HG03095 (cell line): ENCODE measurements around the gene ANKRD62.

Experiments
- ATAC-seq: cut with Tn5 transposase; IDR thresholded peaks from one replicate; pipeline ENCODE4 v1.9.1; 2021; ENCODE audit warnings: moderate library complexity; ENCODE audit not compliant: unreplicated experiment

The ANKRD62 gene

DNA sequence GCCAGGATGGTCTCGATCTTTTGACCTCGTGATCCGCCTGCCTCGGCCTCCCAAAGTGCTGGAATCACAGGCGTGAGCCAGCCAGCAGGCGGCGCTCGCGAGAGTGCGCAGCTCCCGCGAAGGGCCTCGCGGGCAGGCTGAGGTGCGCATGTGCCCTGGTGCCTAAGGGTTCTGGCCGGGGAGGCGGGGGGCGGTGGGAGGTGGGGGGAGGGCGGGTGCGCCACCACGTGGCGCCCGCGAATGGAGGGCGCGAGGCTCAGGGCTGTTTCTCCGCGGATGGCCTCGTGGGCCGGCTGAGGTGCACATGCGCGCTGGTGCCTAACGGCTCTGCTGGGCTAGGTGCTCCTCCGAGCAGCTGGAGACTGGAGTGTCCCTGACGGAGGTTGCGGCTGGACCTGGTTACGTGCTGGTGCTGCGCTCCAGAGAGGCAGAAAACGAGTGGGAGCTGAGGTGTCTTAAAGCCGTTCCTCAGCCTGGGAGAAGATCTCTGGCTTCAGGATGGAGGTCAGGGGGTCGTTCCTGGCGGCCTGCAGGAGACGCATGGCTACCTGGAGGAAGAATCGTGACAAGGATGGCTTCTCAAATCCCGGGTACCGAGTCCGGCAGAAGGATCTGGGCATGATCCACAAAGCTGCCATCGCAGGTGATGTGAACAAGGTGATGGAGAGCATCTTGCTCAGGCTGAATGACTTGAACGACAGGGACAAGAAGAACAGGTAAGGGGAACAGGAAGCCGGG is at the start of gene ANKRD62:
TSS of gene ANKRD62 (plus strand) at position 324 of the 738 bp plus-strand sequence. CDS start at position 499, 175 bp downstream.
- ATAC-seq = no peak

DNA sequence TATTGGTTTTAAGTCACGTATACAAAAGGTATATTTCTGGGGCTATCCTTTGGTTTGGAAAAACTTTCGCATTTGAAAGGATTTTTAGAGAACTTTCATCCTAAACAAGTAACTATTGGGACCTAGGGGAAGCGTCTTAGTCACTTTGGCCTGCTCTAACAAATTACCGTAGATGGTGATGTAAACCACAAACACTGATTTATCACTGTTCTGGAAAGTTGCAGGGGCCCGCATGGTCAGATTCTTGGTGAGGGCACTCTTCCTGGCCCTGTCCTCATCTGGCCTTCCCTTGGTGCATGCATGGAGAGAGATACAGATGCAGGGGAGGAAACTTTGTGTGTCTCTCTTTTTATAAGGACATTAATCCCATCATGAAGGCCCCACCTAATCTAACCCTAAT is 49.1 kb upstream of the ANKRD62 start:
- no peak for ATAC-seq

DNA sequence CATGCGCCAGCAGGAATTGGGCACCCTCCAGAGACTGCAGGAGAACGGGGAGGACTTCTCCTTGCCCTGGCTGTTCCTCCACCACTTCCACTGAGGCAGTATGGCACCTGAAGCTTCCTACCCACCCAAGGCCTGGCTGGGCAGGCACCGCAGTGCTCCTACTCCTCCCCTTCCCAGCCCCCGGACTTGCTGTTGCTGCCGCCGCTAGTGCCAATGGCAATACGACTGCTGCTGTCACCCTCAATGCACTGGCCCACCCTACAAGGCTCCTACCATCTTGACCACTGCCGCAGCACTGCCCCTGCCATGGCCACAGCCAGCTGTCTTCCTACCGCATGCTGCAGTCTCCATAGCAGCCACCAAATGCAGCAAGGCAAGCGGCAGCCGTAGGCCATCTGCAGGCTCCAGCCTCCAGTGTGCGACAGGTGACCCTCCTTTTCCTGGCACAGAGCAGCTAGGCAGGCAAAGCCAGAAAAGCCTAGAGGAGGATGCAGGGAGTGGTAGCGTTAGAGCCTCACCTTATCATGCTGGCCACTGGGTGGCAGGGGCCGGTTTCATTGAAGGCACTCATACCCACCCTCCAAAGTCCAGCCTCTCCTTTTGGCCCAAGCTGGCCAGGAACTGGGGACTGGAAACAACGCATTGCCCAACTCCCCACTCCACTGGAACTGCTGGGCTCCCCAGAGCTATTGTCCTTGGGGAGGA is 47.4 kb upstream of the ANKRD62 start:
- ATAC-seq = no peak

DNA sequence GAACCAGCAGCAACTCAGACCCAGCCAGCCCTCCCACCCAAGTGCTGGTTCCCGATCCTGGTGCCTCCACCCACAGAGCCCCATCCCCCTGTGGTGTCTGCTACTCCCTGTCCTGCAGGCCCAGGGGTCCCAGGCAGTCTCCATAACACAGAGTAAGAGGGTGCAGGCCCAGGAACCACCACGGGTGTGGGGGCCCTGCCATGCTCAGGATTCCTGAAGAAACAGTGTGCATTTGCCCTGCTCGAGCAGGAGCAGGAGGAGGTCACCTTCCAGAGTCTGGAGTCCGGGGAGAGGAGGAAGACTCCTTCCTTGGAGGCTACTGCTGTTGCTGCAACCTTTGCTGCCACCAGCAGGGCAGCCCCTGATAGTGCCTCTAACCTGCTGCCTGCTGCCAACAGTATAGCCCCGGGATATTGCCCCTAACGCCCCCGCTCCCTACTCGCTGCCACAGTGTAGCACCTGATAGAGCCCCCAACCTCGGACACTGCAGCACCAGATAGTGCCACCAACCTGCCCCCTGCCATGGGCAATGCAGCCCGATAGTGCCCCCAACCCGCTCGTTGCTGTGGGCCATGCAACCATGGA is 46.8 kb upstream of the ANKRD62 start:
- no peak for ATAC-seq

DNA sequence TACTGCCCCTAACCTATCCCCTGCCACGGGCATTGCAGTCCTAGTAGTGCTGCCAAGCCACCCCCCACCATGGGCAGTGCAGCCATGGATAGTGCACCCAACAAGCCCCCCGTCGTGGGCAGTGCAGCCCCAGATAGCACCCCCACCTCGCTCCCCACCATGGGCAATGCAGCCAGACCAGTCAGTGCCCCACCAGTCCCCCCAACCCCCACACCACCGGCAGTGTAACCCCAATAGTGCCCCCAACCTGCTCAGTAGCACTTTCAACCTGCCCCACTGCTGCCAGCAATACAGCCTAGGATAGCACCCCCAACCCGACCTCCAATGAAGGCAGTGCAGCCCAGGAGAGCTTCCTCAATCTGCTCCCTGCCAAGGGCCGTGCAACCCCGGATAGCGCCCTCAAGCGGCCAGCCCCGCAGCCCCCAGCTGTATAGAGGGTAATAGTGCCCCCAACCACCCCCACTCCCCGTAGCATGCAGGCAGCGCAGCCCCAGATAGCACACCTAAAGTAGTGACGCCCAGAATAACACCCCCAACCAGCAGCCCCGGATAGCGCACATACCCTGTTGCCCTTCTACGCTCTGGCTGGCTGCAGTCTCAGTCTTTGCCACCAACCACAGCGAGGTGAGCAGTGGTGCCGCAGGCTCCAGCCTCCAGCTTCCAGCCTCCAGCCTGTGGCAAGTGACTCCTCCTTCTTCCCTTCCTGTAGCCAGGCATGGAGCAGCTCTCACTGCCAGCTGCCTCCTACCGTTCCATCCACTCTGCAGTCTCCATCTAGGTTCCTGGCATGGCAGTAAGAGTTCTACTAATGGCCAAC is 45.4 kb upstream of the ANKRD62 start:
- no peak for ATAC-seq

DNA sequence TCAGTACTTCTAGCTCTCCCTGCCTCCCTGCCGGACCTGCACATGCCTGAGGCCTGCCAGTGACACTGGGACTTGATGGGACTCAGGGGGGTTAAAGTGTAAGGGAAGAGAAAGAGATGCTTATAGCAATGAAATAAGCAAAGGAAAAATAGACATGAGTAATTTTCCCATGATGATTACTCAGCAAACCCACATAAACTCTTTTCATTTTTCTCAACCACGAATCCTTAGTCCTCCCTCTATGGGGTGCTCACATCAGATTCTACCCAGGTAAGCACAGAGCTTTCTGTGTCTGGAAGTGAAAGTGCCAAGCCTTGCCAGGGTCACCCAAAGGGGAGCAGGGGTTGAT is 44.8 kb upstream of the ANKRD62 start:
- no peak for ATAC-seq

DNA sequence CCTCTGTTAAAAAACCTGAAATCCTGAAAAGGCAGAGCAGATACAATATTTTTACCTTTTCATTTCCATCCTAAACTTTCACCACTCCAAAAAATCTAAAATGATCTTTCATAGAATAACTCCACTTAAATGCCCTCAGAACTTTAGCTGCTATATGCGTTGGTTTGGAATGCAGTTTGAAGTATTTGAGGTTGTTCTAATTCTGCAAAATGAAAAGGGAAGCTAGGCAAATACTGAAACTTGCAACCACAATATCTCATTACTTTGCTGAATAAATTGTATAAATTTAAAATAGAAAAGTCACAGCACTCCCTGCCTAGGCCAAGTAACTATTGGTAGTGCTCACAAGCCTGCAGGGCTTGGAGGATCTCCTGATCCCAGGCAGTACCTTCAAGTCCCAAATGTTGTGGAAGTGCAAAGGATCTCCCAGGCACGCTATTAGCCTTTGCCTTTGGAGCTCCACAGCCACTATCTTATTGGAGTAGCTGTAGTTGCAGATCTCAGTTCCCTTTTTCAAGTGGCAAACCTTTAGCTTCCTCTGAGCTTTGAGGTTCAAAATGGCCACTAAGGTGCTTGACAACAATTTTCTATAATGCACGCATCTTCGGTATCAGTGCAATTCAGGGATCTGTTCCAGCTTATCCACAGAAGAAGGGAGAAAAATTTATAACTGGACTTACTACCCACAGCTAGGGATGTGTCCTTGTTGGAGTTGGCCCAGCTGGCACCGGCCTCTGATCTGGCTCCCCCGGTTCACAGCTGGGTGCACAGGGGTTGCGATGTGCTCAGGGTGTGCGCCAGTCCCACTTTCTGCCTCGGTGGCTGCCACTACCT is 43.4 kb upstream of the ANKRD62 start:
- peak; percentile 89 for ATAC-seq

DNA sequence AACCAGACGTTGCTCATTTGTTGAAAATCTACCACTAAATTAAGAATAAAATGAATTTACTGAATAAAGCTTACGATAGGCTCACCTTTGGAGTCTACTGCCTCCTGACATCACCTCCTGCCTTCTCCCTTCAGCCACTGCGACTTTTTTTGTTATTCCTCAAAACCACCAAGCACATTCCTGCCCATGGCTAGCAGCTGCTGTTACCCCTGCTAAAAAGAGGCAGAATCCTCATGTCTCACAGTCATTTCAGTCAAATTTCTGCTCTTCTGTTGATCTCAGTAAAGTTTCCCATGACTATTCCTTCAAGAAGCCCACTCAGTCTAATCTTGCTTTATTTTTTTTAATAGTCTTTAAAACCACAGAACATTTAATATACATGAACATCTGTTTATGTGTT is 40.8 kb upstream of the ANKRD62 start:
- no peak for ATAC-seq

DNA sequence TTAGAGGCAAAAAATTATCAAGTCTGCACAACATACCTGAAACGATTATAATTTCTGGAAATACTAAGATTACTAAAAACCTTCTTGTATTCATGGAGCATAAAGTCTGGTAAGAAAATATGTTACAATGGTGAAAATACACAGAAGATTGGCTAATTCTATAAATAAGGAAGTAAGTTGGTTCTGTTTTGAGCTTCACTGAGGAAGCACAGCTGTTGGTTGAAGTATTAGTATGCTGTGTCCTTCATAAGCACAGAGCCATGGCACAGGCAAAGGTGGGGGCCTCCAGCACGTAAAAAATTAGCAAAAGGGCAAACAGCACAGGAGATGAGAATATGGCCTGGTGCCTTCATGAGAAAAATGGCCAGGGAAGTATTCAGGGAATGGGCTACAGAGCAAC is 40.4 kb upstream of the ANKRD62 start:
- peak; percentile 40 for ATAC-seq

DNA sequence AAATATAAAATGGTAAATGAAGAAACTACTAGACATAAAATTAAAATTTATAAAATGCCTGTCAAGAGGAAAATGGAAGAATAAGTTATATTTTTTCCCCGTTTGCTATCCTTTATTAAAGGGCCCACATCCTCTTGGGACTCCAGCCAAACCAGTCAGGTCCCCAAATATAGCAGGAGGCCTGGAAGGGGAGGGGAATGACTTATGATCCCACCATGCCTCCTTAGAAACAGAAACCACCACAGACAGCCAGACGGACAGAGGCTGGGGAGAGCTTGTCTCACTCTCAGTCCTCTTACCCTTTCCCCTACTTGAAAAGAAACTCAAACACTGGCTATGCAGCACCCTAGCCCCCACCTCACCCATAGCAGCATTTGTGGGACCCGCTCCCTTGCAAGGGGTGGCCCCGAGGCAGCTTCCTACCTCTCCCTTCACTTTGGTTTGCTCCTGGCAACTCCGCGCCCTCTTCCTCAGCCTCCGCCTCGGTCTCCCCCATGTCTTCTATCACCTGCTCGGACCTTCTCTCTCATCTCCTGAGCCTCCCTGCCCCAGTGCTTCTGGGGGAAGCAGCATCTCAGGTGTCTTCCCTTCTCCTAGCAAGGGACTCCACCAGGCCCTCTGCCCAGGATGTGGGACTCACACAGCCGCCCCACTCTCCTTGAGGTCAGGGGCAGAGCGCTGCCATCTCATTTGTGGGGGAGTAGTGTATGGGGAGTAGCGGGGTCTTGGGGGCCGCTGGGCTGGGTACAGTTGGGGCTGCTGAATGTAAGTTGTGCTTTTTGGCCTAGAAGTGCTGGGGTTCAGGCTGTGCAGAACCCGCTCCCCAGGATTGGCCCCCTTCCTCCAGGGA is 37.4 kb upstream of the ANKRD62 start:
- no peak for ATAC-seq

DNA sequence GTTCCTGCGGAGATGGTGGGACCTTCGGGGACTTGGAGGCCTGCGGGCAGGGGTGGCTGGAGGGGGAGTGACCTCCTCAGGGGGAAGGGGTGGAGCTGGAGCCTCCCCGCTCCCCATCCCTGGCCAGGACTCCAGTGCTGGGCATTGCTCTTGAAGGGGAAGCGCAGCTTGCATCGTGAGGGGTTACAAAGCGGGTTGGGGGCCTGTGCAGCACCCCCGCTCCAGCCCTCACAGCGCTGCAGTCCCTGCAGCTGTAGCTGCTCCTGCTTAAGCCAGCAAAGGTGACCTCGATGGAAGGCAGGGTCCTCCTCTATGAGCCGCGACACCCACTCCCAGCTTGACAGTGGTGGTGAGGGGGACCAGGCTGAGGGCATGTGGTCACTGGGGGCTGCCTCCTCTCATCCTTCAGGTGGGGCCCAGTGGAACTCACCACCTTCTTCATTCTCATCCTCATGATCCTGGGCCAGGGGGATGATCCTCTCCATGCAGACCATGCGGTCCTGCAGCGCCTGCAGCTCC is 36.7 kb upstream of the ANKRD62 start:
- no peak for ATAC-seq

DNA sequence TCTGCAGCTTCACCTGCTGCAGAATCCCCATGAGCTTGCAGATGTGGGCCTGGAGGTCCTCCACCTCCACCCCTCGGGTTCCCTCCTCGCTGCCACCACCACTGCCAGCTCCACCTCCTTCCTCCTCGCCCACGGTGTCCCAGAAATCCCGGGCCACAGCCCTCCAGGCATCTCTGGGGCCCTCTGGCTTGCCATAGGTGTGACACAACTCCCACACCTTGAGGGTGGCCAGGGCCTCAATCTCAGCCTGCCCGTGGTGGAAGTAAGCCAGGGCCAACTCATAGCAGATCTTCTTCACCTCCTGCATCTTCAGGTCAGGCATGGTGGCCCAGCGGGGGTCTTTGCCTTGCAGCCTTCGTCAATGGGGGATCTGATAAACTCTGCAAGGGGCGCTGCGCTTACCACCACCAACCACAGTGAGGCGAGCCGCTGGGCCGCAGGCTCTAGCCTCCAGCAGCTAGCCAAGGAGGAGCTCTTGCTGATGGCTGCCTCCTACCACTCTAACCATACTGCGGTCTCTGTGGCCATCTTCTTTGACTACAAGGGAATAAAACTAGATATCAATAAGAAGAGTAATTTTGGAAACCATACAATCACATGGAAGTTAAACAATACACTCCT is 36.1 kb upstream of the ANKRD62 start:
- ATAC-seq = no peak

DNA sequence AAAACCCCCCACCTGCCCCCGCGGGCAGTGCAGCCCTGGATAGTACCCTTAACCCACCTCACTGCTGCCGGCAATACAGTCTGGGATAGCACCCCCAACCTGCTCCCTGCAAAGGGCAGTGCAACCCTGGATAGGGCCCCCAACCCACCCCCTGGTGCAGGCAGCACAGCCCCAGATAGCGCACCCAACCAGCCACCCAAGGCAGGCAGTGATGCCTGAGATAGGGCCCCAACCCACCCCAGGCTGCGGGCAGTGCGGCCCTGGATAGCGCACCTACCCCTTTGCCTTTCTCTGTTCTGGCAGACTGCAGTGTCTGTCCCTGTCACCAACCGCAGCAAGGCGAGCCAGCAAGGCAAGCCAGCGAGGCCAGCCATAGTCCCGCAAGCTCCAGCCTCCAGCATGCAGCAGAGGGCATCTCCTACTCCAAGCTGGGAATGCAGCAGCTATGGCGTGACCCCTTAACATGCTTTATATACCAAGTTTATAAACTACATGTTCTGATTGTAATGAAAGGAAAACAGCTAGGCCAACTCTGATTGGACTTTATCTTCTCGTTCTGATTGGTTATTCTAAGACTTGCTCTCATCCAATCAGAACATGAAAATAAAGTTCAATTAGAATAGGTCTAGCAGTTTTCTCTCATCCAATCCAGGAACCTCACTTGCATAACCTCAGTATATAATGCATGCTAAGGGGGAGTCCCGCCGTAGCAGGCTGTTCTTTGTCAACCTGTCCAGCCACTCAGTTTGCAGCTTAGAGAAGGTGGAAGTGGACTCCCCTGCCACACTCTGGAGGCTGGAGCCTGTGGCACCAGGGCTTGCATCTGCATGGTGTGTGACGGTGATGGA is 34.1 kb upstream of the ANKRD62 start:
- no peak for ATAC-seq

DNA sequence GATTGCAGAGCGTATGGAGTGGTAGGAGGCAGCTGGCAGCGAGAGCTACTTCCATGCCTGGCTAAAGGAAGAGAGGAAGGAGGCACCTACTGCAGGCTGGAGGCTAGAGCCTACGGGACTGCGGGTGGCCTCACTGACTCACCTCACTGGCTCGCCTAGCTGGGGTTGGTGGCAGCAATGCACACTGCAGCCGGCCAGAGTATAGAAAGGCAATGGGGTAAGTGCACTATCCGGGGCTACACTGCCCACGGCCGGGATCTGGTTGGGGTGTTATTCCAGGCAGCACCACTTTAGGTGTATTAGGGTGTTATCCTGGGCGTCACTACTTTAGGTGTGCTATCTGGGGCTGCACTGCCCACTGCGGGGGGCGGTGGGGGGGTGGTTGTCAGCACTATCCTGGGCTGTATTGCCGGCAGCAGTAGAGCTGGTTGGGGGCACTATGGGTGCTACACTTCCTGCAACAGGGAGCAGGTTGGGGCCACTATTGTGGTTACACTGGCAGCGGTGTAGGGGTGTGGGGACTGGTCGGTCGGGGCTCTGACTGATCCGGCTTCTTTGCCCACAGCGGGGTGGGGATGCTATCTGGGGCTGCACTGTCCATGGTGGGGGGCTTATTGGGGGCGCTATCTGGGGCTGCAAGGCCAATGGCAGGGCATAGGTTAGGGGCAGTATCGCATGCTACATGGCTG is 33.3 kb upstream of the ANKRD62 start:
- ATAC-seq = no peak

DNA sequence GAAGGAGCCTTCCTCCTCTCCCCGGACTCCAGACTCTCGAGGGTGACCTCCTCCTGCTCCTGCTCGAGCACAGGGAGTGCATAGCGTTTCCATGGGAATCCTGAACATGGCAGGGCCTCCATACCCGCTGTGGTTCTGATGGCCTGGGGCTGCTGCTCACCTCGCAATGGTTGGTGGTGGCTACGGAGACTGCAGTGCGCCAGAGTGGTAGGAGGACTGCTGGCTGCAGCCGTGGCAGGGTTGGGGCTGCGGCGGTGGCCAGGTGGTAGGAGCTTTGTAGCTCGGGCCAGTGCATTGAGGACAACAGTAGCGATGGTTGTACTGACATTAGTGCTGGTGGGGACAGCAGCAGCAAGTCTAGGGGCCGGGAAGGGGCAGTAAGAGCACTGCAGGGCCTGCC is 32.0 kb upstream of the ANKRD62 start:
- ATAC-seq = no peak

DNA sequence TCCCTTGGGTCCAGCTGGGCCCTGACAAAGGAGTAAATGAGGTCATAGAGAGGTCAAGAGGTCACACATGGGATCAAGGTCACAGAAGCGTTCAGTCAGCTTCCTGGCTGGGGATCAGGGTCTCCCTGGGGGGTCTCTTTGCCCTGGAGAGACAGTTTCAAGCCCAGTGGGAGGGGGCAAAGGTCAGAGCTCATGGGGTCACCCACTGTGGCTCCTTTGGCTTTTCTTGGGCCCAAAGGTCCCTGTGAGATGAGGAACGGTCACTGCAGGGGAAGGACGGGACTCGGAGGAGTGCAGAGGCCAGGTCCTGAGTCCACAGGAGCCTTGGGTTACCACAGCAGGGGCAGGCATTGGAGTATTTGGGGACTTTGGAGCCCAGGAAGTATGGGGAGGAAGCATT is 30.7 kb upstream of the ANKRD62 start:
- no peak for ATAC-seq

DNA sequence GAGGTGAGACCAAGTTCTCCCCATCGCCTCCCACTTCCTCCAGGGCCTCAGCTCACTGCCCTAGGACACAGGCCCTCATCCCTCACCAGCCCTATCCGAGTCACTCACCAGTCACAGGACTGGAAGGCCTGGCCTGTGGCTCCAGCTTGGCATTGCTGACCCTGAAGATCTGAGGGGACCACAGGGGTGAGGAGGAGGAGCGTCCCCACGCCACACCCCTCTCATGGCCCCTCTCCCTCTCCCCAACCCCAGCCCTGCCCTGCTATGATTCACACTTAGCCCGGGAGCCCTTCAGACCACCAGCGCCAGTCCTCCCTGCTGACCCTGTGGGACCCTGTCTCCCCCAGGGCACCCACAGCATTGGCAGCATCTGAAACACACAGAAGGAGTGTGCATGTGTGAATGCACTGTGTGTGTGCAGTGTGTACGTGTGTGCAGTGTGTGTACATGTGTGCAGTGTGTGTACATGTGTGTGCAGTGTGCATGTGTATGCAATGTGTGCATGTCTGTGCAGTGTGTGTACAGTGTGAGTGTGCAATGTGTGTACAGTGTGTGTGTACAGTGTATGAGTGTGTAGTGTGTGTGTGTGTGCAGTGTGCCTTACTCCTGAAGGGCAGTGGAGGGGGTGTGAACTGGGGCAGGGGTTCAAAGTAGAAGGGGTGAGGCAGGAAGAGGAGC is 29.4 kb upstream of the ANKRD62 start:
- no peak for ATAC-seq
